GM19468 (cell line): ENCODE measurements around the gene MACROD2.
"Not testable (repeated sequence)": the region's sequence is repeated elsewhere in the genome, so short reads cannot be mapped to it uniquely, and the experiment has no call there.

Experiments
- ATAC-seq: cut with Tn5 transposase; IDR thresholded peaks from one replicate; pipeline ENCODE4 v1.9.1; 2021; ENCODE audit warnings: mild to moderate bottlenecking, moderate library complexity, moderate number of reproducible peaks; ENCODE audit not compliant: unreplicated experiment; ENCODE audit errors: extremely low read depth

Gene MACROD2

GRCh38 chr20:15370370-15370769 lies 1375.1 kb downstream of the MACROD2 start:
- ATAC-seq = no peak

GRCh38 chr20:15374682-15375081 lies 1379.4 kb downstream of the MACROD2 start:
- no peak for ATAC-seq

GRCh38 chr20:15375836-15376235 lies 1380.5 kb downstream of the MACROD2 start:
- no peak for ATAC-seq

- not testable (repeated sequence) for ATAC-seq
These were observed 1382.3 kb downstream of the MACROD2 start for GRCh38 chr20:15377603-15378002.

- no peak for ATAC-seq
These were observed 1382.8 kb downstream of the MACROD2 start for GRCh38 chr20:15378151-15378550.

GRCh38 chr20:15379681-15380296 lies 1384.5 kb downstream of the MACROD2 start:
- no peak for ATAC-seq

GRCh38 chr20:15380770-15381169 lies 1385.5 kb downstream of the MACROD2 start:
- ATAC-seq = peak; percentile 46

- ATAC-seq = no peak
These were observed 1391.9 kb downstream of the MACROD2 start for GRCh38 chr20:15387228-15387627.

GRCh38 chr20:15395457-15395856 lies 1400.1 kb downstream of the MACROD2 start:
- ATAC-seq = no peak

GRCh38 chr20:15396026-15396425 lies 1400.7 kb downstream of the MACROD2 start:
- ATAC-seq = no peak

- no peak for ATAC-seq
These were observed 1401.6 kb downstream of the MACROD2 start for GRCh38 chr20:15396900-15397299.

GRCh38 chr20:15399781-15400180 lies 1404.5 kb downstream of the MACROD2 start:
- ATAC-seq = no peak

GRCh38 chr20:15406072-15406471 lies 1410.8 kb downstream of the MACROD2 start:
- ATAC-seq = no peak

- no peak for ATAC-seq
These were observed 1416.5 kb downstream of the MACROD2 start for GRCh38 chr20:15411781-15412180.

GRCh38 chr20:15415908-15416307 lies 1420.6 kb downstream of the MACROD2 start:
- ATAC-seq = no peak

- no peak for ATAC-seq
These were observed 1424.5 kb downstream of the MACROD2 start for GRCh38 chr20:15419856-15420255.

GRCh38 chr20:15422966-15423365 lies 1427.7 kb downstream of the MACROD2 start:
- no peak for ATAC-seq

GRCh38 chr20:15439551-15439950 lies 1444.2 kb downstream of the MACROD2 start:
- ATAC-seq = no peak

GRCh38 chr20:15440049-15440820 lies 1444.9 kb downstream of the MACROD2 start:
- no peak for ATAC-seq

- ATAC-seq = no peak
These were observed 1449.9 kb downstream of the MACROD2 start for GRCh38 chr20:15445056-15445840.

- no peak for ATAC-seq
These were observed 1451.1 kb downstream of the MACROD2 start for GRCh38 chr20:15446373-15446772.
